ENCODE data around the gene SERPINA3. TPM values are rescaled to one million over a fixed set of nuclear protein-coding genes. Genes with fewer than 3 reads are reported as not detected.

Gene SERPINA3
- total and polyA plus RNA-seq, 2 of the 8 experiments (the other 6 are each of a cell fraction or from before 2014, with no cell fraction given): not detected

GRCh38 chr14:94638961-94639817 lies 27.0 kb downstream of the SERPINA3 start (continued):
- TF ChIP-seq ATF2 (IDR thresholded peaks at IDR 0.05; ENCODE audit: low read length) (no peak), CBX5 (IDR thresholded peaks at IDR 0.05; ENCODE audit: low read depth, low read length) (no peak), SIRT6 (IDR thresholded peaks at IDR 0.05; ENCODE audit: low read length) (no peak), TAF7 (optimal IDR thresholded peaks at IDR 0.05; ENCODE audit: borderline replicate concordance, low read depth, low read length) (no peak)
- TF ChIP-seq, protein P1, sequence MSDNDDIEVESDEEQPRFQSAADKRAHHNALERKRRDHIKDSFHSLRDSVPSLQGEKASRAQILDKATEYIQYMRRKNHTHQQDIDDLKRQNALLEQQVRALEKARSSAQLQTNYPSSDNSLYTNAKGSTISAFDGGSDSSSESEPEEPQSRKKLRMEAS (IDR thresholded peaks at IDR 0.05): no peak
- TF ChIP-seq, protein P2, sequence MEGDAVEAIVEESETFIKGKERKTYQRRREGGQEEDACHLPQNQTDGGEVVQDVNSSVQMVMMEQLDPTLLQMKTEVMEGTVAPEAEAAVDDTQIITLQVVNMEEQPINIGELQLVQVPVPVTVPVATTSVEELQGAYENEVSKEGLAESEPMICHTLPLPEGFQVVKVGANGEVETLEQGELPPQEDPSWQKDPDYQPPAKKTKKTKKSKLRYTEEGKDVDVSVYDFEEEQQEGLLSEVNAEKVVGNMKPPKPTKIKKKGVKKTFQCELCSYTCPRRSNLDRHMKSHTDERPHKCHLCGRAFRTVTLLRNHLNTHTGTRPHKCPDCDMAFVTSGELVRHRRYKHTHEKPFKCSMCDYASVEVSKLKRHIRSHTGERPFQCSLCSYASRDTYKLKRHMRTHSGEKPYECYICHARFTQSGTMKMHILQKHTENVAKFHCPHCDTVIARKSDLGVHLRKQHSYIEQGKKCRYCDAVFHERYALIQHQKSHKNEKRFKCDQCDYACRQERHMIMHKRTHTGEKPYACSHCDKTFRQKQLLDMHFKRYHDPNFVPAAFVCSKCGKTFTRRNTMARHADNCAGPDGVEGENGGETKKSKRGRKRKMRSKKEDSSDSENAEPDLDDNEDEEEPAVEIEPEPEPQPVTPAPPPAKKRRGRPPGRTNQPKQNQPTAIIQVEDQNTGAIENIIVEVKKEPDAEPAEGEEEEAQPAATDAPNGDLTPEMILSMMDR (IDR thresholded peaks at IDR 0.05; ENCODE audit: control extremely low read depth in 1 of 3, insufficient read depth in 1 of 3, low read depth in 1 of 3, low read length in 3 of 3): no peak
